GM19452 (cell line): ENCODE data around the gene GFI1B.
"Not testable (repeated sequence)": the region's sequence is repeated elsewhere in the genome, so short reads cannot be mapped to it uniquely, and the experiment has no call there.

ENCODE experiments used
- ATAC-seq: cut with Tn5 transposase; IDR thresholded peaks from one replicate; pipeline ENCODE4 v1.9.1; 2021; ENCODE audit not compliant: unreplicated experiment

Gene GFI1B

DNA sequence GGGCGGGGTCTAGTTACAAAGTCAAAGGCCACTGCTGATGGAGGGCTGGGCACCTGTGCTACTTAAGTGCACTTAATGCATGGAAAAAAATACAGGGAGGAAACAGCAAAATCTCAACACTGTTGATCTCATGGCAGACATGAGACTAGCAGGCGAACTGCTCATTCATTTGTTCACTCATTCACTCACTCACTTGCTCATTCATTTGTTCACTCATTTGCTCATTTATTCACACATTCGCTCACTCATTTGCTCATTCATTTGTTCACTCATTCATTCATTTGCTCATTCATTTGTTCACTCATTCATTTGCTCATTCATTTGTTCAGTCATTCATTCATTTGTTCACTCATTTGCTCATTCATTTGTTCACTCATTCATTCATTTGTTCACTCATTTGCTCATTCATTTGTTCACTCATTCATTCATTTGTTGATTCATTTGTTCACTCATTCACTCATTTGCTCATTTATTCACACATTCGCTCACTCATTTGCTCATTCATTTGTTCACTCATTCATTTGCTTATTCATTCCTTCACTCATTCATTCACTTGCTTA is 11.6 kb downstream of the GFI1B start:
- ATAC-seq = not testable (repeated sequence)

DNA sequence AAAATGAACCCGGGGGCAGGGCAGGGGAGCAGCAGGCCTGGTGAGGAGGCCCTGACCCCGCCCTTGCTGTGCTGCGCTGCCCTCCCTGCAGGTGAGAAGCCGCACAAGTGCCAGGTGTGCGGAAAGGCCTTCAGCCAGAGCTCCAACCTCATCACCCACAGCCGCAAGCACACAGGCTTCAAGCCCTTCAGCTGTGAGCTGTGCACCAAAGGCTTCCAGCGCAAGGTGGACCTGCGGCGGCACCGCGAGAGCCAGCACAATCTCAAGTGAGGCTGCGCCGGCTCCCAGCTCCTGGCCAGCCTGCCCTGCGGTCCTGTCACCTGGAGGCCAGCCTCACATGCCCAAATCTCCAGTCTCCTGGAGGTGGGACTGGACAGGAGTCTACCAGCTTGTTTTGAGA is 12.3 kb downstream of the GFI1B start:
- ATAC-seq = no peak

DNA sequence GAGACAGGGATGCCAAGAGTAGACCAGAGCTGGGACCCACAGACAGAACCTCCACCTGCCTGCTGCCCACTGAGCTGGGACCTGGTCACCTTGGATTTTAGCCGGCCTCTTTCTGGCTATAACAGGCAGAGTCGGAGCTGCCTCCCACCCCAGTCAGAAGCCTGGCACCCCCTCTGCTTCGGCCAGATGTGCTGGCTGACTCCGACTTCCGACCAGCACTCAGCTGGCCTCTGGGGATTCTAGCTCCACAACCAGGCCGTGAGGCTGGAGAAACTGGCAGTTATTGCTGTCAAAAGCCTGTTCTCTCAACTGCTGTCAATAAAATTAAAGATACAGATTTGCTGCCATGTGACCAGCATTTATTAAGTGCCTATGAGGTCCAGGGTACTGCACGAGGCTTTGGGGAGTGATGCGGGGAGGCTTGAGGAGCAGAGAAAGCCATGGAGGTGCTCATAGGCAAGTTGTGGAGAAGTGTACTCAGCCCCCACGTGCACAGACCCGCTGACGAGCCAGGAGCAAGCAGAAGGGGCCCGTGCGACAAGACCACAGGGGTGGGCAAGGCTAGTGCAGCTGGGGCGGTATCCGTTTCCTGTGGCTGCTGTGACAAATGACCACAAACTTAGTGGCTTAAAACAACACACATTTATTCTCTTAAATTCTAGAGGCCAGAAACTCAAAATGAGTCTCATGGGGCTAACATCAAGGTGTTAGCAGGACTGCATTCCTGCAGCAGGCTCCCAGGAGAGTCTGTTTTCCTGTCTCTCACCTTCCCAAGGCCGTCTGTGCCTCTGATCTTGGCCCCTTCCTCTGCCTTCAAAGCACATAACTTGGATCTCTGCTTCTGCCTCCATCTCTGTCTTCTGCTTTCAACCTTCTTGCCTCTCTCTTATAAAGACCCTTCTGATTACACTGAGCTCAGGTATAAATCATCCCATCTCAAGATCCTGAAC is 13.1 kb downstream of the GFI1B start:
- no peak for ATAC-seq

DNA sequence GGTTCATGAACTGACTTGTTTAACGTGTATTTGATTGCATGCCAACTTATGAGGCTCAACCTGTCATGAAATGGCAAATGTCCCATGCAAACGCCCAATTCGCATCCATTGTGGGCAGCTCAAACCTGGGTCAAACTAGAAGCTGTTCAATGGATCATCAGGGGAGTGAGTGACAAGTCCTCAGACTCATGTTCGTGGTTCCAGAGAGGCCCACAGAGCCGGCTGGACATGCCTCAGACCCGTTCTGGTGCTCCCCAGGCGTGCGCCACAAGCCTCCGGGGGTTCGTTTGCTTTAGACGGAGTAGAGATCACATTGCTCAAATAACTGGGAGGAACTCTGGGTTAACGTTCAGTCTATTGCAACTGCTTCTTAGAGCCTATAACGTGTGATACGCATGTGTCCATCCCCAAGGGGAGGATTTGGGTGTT is 15.0 kb downstream of the GFI1B start:
- no peak for ATAC-seq

DNA sequence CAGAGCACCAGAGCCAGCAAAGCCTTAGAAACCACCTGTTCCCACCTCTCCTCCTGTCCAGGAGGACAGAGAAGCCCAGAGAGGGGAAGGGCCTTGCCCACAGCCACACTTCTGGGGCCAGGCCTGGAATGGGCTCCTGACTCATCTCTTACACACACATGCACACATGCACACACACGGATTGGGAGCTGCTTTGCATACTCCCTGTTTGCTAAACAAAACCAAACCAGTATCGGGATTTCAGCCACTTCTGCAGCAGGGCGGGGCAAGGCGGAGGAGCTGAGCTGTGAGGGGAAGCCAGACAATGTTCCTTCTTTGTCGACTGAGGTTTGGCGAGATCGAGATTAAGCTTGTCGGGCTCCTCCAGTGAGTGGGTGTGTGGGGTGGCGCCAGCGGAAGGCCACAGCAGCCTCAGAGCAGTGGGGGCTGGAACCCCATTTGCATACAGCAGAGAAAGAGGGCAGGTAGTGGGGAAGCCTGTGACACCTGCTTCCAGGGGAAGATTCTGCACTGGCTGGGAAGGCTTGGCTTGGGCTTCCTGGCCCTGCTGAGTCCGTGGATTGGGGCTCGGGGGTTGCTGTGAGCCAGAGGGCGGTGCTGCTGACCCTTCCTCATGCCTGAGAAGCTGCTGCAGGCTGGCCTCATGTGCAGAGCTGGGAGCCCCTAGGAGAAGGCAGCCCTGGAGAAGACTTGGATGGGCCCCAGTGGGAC is 16.1 kb downstream of the GFI1B start:
- no peak for ATAC-seq

DNA sequence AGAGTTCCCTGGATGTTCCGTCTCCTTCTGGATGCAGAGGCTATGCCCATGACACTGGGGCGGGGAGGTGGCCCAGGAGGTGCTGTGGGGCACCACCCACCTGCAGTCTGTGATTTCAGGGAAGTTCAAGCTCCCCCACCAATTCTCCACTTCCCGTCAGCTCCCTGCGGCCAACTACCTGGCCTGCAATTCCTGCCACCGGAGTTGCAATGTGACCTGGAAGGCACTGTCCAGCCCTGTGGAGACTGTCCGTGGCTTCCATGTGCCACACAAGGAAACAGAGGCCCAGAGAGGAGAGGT is 16.6 kb downstream of the GFI1B start:
- ATAC-seq = no peak

DNA sequence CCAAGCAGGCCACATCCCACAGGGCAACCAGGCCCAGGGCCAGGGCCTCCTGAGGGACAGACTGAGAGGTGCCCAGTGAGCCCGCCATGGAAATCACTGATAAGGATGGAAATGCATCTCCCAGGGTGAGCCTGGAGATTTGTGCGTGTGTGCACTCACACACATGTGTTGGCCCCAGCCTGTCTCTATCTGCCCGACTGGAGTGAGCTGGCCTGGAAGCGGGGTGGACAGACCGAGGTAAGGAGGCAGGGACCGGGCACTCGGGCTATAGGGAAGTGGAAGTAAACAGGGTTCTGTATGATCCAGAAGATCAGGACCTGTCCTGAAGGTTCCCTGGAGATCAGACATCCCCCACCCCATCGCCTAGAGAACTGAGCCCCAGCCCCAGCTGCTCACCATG is 17.4 kb downstream of the GFI1B start:
- ATAC-seq = no peak

DNA sequence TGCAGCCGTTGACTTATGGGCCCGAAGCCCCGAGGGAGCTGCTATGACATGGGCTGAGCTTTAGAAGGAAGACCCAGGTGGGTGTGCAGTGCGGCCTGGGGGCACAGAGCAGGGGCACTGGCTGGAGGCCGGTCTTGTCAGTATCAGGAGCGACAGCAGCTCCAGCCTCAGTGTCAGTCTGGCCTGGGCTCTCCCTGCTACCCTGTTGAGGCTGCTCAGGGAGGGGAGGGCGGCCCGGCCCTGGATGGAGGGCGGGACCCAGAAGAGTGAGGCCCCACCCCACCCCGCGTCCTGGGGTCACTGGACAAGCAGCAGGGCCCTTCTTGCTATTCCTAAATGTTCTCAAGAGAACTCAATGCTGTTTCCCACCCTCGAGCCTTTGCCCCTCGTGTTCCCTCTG is 18.0 kb downstream of the GFI1B start:
- ATAC-seq = no peak

DNA sequence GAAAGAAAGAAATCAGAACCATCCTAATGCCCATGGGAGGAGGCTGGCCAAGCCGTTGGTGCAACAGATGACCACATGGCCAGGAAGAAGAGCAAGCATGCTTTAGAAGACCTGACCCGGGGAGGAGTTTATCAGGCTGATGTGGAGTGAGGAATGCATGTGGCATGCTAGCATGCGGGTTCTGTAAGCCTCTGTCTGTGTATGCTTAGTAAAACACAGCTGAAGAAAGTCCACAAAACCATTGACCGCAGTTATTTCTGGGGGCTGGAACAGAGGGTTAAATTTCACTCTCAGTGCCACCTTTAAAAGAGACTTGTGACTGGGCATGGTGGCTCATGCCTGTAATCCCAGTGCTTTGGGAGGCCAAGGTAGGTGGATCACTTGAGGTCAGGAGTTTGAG is 19.1 kb downstream of the GFI1B start:
- no peak for ATAC-seq

DNA sequence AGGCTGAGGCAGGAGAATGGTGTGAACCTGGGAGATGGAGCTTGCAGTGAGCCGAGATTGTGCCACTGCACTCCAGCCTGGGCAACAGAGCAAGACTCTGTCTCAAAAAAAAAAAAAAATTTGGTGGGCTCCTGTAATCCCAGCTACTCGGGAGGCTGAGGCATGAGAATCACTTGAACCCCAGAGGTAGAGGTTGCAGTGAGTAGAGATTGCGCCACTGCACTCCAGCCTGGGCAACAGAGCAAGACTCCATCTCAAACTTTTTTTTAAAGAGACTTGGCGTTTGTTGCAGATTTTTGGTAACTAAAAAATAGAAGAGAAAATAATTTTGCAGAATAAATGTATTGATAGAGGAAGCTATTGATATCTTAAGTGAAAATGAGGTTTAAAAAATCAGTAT is 19.7 kb downstream of the GFI1B start:
- ATAC-seq = not testable (repeated sequence)

DNA sequence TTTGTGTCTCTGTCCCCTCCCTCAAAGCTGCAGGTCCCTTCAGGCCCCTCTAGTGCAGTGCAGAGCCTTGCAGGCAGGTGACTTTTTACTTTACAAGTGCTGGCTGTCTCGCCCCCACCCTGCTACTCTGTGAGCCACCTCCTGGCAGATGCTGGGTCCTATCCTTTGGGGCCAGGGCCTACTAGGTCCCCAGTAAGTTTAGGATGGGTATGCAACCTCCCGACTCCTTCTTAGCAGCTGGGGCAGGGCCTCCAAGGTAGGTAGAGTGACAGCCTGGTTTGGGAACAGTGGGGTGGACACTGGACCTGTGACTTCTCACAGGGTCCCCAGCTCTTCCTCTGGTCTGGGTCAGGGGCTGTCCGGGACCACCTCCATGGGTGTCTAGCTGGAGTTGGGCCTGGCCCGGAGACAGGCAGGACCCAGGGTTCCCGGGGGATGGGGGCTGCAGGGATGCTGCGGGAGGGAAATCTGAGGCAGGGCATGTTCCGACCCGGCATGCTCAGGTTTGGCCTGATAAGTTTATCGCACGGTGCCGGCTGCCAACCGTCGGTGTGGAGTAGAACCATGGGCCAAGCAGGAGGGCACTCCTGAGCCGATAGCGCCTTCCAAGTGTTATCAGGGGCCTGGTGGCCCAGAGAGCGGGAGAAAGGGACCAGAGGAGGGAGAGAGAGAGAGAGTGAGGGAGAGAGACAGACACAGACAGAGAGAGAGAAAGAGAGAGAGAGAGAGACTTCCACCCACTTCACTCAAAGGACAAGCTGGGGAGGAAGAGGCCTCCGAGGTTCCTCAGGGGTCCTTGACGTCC is 20.5 kb downstream of the GFI1B start:
- ATAC-seq = no peak

DNA sequence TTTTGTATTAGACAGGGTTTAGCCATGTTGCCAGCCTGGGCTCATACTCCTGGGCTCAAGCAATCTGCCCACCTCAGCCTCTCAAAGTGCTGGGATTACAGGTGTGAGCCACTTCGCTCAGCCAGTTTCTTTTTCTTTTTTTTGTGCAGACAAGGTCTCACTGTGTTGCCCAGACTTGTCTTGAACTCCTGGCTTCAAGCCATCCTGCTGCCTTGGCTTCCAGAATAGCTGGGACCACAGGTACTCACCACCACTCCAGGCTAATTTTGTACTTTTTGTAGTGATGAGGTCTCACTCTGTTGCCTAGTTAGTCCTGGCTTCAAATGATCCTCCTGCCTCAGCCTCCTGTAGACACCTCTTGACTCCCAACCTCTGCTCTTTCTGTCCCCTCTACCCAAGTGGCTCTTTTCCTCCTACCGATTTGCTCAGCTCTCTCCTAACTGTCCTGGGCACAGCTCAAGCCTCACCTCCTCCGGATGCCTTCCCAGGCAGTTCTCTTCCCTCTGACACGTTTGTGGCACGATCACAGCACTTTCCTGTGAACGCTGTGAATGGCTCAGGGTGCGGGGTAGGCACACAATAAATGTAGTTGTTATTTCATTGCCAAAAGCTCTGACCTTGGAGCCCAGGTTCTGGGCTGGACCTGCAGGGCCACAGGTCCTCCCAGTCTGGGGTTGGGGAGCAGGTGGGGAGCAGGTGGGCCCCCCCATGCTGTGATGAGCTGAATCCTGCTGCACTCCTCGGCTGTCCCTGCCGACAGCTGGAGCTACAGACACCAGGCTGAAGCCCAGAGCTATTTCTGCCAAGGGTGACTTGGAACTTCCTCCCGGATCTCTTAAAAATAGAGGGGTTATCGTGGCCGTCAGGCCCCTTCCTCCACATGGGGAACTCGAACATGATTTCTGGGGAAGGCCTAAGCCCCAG is 23.9 kb downstream of the GFI1B start:
- ATAC-seq = no peak

DNA sequence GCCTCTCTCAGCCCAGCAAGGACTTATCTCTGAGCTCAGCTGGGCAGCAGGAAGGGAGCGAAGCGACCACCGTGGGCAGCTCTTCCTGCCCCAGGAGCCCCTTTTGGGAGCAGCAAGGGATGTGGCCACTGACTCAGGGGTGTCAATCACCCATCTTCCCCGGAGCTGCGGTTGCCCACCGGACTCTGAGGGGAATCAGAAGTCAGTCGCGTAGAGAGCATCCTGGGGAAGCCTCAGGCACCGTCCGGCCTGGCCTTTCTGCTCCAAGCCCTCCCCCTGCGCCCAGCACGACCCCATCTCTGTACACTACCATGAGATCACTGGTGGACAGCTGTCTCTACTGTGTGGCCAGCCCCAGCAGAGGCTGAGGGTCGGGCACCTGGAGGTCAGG is 24.6 kb downstream of the GFI1B start:
- ATAC-seq = no peak

DNA sequence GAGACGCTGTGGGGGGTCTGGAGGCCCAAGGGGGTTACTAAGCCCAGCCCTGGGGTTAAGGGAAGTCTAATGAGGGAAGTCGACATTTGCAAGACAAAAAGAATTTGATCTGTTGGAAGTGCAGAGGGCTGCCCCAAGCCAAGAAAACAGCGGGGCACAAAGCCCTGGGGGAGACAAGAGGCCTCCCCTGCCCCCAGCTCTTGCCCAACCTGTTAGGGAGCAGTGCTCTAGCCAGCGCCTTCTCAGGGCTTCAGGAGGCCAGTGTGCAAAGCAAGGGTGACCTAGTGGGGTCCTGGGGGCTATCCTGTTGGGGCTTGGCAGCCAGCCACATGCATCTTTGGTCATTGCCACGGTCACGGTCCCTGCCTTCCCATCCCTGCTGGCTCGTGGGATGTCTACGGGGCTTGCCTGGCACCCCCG is 25.2 kb downstream of the GFI1B start:
- no peak for ATAC-seq

DNA sequence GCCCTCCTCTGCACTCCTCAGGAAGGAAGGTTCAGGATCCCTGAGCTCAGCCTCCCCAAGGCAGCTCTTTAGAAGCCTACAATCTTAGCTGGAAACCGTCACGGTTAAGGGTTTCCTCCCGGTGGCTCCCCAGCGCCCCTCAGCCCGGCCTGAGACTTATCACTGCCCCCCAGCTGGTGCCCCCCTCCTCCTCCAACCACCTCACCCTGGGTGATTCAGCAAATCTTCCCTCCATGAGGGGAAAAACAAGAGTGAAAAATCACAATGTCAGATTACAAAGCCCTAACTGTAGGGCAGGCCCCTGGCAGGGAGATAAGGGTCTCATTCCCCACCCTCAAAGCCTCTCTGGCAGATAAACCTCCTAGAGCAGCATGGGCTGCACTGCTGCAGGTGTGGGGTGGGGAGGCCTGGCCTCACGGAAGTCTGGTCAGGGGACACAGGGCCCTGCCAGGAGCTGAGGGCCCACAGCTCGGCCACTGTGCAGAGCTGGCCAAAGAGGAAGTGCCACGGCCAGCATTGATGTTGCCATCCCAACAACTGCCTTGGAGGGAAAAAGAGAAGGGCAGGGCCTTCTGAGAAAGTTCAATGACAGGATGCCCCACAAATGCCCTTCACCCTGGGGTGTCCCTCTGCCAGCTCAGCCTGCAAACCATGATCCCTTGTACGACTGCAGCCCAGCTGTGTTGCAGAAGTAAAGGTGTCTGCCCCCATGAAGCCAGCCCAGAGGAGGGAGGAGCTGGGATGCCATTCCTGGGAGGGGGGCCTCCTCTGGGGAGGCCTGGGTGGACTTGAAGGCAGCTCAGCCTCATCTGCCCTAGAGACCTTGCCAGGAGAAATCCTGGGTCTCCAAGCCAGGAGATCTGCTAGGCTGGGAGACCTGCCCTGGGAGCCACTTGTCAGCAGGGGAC is 25.9 kb downstream of the GFI1B start:
- ATAC-seq = no peak

DNA sequence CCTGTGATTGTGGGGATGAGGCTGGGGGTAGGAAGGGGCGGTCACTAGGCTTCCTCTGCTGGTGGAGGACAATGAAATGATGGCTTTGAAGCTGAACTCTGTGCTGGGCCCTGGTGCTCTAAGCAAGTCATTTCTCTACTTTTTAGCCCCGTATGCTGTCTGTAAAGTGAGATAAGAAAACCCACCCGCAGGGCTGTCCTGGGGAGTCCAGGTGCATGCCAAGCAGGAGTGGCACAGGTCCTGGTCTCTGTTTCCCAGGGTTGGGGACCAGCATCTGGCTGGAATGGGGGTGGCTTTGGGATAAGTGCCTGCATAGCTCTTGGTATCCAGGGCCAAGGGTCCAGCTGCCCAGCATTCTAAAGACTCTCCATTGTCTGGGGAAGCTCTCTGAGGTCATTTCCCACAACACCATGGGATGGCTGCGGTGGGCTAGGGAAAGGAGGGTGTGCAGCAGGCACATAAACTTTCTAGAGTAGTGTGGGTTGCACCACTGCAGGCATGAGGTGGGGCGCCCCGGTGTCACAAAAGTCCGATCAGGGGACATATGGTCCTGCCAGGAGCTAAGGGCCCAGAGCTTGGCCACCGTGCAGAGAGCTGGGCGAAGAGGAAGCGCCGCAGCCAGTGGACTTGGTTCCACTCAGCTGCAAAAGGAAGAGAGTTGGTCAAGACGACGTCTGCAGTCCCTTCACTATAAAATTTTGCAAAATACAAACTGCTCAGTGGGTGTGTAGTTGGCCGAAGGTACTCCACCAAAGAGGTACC is 26.7 kb downstream of the GFI1B start:
- ATAC-seq = no peak

DNA sequence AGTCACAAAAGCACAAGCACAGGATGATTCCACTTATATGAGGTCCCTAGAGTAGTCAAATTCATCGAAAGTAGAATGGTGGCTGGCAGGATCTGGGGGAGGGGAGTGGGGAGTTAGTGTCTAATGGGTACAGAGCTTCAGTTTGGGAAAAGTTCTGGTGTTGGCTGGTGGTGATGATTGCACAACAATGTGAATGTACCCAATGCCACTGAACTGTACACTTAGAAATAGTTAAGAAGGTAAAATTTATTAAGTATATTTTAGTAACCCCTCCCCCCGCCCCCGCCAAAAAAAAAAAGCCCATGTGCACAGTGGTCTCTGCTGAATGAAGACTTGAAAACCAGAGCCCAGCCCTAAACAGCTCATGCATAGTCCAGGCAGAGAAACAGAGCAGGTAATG is 27.5 kb downstream of the GFI1B start:
- no peak for ATAC-seq

DNA sequence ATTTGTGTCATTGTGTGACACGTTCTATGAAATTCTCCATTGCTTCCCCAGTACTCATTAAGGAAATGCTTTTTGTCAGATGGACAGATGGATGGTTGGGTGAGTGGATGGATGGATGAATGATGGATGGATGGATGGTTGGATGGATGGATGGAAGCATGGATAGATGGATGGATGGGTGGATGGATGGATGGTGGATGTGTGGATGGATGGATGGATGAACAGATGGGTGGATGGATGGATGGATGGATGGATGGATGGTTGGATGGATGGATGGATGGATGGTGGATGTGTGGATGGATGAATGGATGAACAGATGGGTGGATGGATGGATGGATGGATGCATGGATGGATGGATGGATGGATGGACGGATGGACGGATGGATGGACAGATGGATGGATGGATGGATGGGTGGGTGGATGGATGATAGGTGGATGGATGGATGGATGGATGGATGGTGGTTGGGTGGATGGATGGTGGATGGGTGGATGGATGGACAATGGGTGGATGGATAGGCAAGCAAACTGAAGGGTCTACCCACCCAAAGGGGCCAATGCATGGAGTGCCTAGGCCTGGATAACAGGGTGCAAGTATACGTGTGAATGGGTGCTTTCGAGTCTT is 28.3 kb downstream of the GFI1B start:
- ATAC-seq = no peak
